ENCODE data around the gene THG1L.

Gene THG1L

GRCh38 chr5:157729858-157730257 is 1.4 kb upstream of the THG1L start:
- DNase-seq, result no peak

- DNase-seq, result no peak
Observed at GRCh38 chr5:157730900-157731271, 334 bp upstream of the THG1L start.

GRCh38 chr5:157732130-157732514 is 902 bp downstream of the THG1L start:
- DNase-seq, result no peak

GRCh38 chr5:157732596-157733262 is 1.5 kb downstream of the THG1L start:
- DNase-seq, result no peak

- DNase-seq, result no peak
Observed at GRCh38 chr5:157734436-157734835, 3.2 kb downstream of the THG1L start.

GRCh38 chr5:157735991-157736390 is 4.8 kb downstream of the THG1L start:
- no peak for DNase-seq

GRCh38 chr5:157739388-157740228 is 8.4 kb downstream of the THG1L start:
- DNase-seq, result no peak

- no peak for DNase-seq
Observed at GRCh38 chr5:157740229-157740610, 9.0 kb downstream of the THG1L start.

GRCh38 chr5:157741131-157741530 is 9.9 kb downstream of the THG1L start:
- no peak for DNase-seq

GRCh38 chr5:157743163-157744050 is 12.2 kb downstream of the THG1L start, which contains the start of gene LSM11:
LSM11 (plus strand) TSS chr5:157743712; CDS start chr5:157743751, 39 bp downstream.
- peak; percentile 85 for DNase-seq

GRCh38 chr5:157744051-157745011 is 13.1 kb downstream of the THG1L start:
- peak; percentile 5 for DNase-seq

GRCh38 chr5:157745041-157745456 is 13.8 kb downstream of the THG1L start:
- no peak for DNase-seq

- DNase-seq, result no peak
Observed at GRCh38 chr5:157747173-157747740, 16.0 kb downstream of the THG1L start.

- no peak for DNase-seq
Observed at GRCh38 chr5:157747766-157748700, 16.8 kb downstream of the THG1L start.

GRCh38 chr5:157748760-157749461 is 17.7 kb downstream of the THG1L start:
- DNase-seq, result no peak

GRCh38 chr5:157749462-157749799 is 18.2 kb downstream of the THG1L start:
- no peak for DNase-seq

- no peak for DNase-seq
Observed at GRCh38 chr5:157750320-157750719, 19.1 kb downstream of the THG1L start.

GRCh38 chr5:157756122-157756521 is 24.9 kb downstream of the THG1L start:
- no peak for DNase-seq

GRCh38 chr5:157758706-157759105 is 27.5 kb downstream of the THG1L start:
- no peak for DNase-seq

Measured in effector CD8-positive, alpha-beta T cell (primary cell).